LNCaP clone FGC (cell line): ENCODE results near the gene SLCO2B1.

Experiments used
- DNase-seq: peaks from one replicate; pipeline ENCODE4 v3.0.0-alpha.2; 2011; ENCODE audit warnings: low read depth
- H3K4me3 ChIP-seq: 2 replicates; pipeline ENCODE4 v1.5.1; 2011; ENCODE audit warnings: mild to moderate bottlenecking, low read depth, low read length, control low read depth
- TF ChIP-seq, protein P1 (sequence below): IDR thresholded peaks from 2 replicates; pipeline ENCODE4 v1.5.1; 2012; ENCODE audit warnings: mild to moderate bottlenecking; ENCODE audit not compliant: control insufficient read depth, insufficient read depth; ENCODE audit errors: extremely low read depth

The SLCO2B1 gene

DNA sequence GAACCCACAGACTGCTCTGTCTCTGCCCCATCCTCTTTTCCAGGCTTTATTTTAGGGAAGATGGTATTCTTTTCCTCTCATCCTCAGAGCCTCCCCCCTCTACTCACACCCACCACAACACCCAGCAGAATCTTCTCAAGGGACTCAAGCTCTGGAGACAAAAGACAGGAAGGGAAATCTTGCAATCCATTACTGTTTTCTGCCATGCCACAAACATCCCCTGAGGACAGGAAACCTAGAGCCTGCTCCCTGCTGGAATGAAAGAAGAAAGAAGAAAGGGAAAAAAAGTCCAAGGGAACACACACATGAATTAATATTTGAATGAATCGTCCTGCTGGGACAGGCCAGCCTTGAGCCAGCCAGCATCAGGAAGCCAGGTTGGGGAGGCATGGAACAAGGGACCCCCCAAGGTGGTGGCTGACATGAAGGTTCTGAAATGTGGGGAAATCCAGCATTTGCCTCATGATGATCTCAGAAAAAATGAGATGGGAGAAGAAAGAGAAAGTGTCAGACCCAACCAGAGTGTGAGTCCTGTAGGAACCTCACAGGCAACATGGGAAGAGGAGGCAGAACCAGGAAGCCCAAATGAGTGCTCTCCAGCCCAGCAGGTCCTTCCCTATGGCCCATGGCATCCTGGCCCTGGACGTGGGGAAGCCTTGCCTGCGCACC, 34.0 kb downstream of the SLCO2B1 start:
- no peak overlapping the region for H3K4me3 ChIP-seq
- DNase-seq: no peak
- TF ChIP-seq, protein P1, sequence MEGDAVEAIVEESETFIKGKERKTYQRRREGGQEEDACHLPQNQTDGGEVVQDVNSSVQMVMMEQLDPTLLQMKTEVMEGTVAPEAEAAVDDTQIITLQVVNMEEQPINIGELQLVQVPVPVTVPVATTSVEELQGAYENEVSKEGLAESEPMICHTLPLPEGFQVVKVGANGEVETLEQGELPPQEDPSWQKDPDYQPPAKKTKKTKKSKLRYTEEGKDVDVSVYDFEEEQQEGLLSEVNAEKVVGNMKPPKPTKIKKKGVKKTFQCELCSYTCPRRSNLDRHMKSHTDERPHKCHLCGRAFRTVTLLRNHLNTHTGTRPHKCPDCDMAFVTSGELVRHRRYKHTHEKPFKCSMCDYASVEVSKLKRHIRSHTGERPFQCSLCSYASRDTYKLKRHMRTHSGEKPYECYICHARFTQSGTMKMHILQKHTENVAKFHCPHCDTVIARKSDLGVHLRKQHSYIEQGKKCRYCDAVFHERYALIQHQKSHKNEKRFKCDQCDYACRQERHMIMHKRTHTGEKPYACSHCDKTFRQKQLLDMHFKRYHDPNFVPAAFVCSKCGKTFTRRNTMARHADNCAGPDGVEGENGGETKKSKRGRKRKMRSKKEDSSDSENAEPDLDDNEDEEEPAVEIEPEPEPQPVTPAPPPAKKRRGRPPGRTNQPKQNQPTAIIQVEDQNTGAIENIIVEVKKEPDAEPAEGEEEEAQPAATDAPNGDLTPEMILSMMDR: no peak

DNA sequence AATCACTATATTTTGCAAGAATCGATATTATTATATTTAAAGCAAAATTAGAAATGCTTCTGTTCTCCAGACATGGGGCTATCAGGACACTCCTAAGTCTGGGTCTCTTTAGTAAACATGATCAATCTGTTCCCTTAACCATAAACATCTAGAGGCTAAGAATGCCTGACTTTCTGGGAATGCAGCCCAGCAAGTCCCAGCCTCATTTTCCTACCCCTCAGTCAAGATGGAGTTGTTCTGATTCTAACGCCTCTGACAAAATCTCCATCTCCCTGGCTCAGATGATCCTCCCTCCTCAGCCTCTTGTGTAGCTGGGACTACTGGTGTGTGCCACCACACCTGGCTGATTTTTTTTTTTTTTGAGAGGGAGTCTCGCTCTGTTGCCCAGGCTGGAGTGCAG, 35.0 kb downstream of the SLCO2B1 start:
- no peak for DNase-seq
- TF ChIP-seq, protein P1: no peak
- H3K4me3 ChIP-seq: no peak overlapping the region

DNA sequence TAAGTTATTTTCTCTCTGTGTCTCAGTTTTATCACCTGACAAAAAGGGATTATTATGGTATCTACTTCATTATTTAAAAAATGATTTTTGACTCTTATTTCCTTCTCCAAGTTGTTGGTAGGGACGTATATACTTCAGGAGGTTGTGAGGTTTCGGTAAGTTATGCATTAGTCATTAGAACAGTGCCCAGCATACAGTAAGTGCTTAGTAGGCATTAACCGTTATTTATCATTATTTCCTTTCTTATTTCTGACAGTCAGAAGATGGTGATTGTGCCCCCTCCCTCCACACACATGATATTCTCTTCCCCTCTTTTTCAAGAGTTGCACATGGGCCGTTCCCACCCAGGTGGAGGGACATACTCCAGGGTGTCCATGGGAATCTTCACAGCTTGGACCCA, 36.1 kb downstream of the SLCO2B1 start:
- H3K4me3 ChIP-seq: no peak overlapping the region
- no peak for DNase-seq
- TF ChIP-seq, protein P1: no peak

DNA sequence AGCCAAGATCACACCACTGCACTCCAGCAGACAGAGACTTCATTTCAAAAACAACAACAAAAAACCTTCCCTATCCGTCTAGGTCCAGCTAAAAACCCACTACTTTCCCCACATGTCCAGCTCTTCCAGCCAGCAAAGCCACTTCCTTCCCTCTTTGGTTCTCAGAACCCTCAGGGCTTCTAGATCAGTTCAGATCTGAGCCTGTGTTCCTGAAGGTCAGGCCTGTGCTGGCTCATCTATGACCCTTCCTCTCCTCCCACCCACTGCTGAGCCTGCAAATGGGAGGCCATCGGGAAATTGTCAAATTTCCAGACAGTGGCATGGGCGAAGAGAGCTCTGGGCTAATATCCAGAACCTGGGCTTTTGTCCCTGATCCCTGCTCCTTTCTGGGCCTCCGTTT, 37.8 kb downstream of the SLCO2B1 start:
- TF ChIP-seq, protein P1: no peak

DNA sequence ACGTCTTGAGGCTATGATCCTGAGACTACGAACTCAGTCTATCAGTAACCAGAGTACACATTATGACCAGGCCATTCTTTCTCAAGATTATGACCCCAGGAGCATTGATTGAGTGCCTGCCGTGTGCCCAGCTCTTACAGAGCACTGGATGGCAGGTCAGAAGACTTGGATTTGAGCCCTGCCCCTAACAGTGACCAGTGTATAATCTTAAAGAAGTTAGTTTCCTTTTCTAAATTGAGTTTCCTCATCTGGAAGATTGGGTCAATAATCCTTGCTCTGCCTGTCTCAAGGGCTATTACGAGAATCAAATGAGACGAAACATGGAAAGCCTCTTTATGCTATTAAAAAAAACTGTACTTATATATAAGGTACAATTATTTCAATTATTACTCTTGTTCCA, 38.2 kb downstream of the SLCO2B1 start:
- no peak for DNase-seq
- H3K4me3 ChIP-seq: no peak overlapping the region
- TF ChIP-seq, protein P1: no peak

More for the DNA sequence above, 37.8 kb downstream of the SLCO2B1 start:
- H3K4me3 ChIP-seq: no peak overlapping the region
- no peak for DNase-seq

DNA sequence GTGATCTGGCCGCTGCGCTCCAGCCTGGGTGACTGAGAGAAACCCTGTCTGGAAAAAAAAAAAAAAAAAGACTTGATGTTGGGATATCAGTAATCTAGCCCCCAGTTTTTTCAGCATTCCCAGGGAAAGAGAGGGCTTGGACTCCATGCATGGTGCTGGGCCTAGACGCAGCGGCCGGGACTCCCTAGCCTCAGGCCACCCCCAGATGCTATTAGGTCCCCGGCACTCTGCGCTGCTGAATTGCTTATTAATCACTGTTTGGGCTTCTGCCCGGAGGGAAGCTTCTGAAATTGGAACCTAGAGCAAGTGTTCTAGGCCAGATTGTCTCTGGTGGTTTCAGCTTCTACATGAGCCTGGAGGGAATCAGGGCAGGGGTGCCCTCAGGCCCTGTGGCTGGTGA, 39.0 kb downstream of the SLCO2B1 start:
- TF ChIP-seq, protein P1: no peak
- H3K4me3 ChIP-seq: no peak overlapping the region
- no peak for DNase-seq
